Gastrocnemius medialis (tissue), 4 donors: Measurements from ENCODE around the gene C2orf68.

Experiments
- POLR2A ChIP-seq, 2 donors: fragments of 450-650 bp; IDR thresholded peaks; one replicate each; pipeline ENCODE4 v1.6.1; 2017; ENCODE audit warnings: antibody characterized with exemption in 2 of 2, mild to moderate bottlenecking in 2 of 2, moderate library complexity in 2 of 2
- TF ChIP-seq, protein P1 (sequence below), 5 experiments: fragments of 450-650 bp in 3 of 5; fragments of 200-600 bp in 2 of 5; sonication (generic) in 2 of 5; IDR thresholded peaks in 4 of 5; conservative IDR thresholded peaks in 1 of 5; 1 replicate in 4 of 5; 2 replicates in 1 of 5; pipeline ENCODE4 v1.5.1; 2016 to 2019; ENCODE audit warnings: antibody characterized with exemption in 5 of 5, mild to moderate bottlenecking in 3 of 5, moderate library complexity in 3 of 5

DNA sequence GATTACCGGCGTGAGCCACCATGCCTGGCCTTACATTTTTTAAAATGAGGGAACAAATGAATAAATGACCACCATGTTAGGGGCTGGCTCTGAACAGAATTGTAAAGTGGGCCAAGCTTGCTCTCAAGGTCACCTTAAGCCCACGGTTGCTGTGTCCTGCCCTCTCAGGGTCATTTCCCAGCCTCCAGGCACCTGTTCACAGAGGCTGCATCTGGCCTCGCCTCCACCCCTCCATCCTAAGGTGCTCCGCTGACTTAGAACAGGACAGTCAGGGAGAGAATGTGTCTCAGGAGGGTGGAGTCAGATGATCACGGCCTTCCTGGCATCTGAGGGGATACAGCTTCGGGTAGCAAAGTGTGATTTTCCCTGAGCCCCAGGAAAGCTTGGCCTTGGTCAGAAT is 48.9 kb upstream of the C2orf68 start:
- TF ChIP-seq, protein P1, sequence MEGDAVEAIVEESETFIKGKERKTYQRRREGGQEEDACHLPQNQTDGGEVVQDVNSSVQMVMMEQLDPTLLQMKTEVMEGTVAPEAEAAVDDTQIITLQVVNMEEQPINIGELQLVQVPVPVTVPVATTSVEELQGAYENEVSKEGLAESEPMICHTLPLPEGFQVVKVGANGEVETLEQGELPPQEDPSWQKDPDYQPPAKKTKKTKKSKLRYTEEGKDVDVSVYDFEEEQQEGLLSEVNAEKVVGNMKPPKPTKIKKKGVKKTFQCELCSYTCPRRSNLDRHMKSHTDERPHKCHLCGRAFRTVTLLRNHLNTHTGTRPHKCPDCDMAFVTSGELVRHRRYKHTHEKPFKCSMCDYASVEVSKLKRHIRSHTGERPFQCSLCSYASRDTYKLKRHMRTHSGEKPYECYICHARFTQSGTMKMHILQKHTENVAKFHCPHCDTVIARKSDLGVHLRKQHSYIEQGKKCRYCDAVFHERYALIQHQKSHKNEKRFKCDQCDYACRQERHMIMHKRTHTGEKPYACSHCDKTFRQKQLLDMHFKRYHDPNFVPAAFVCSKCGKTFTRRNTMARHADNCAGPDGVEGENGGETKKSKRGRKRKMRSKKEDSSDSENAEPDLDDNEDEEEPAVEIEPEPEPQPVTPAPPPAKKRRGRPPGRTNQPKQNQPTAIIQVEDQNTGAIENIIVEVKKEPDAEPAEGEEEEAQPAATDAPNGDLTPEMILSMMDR (IDR thresholded peaks at IDR 0.05 in 4 of 5, conservative IDR thresholded peaks at IDR 0.05 in 1 of 5) = no peak
- no peak for TF ChIP-seq POLR2A (IDR thresholded peaks at IDR 0.05)
